Brain microvascular endothelial cell (primary cell): ENCODE results near the gene RERE.

Experiments
- DNase-seq: peaks from one replicate; pipeline ENCODE4 v3.0.0-alpha.2; 2020
- H3K27ac ChIP-seq: fragments of 250-450 bp; sonication (Bioruptor Pico); 2 replicates; pipeline ENCODE4 v1.5.1; 2020; ENCODE audit warnings: mild to moderate bottlenecking, moderate library complexity
- H3K27me3 ChIP-seq: fragments of 250-450 bp; sonication (Bioruptor Pico); replicated peaks from 2 replicates; pipeline ENCODE4 v1.5.1; 2020; ENCODE audit warnings: mild to moderate bottlenecking
- H3K36me3 ChIP-seq: fragments of 250-450 bp; sonication (Bioruptor Pico); replicated peaks from 2 replicates; pipeline ENCODE4 v1.5.1; 2020; ENCODE audit warnings: mild to moderate bottlenecking
- H3K4me3 ChIP-seq: 2 replicates; pipeline ENCODE4 v1.5.1; 2011; ENCODE audit warnings: low read depth, mild to moderate bottlenecking, control low read depth, low read length, moderate library complexity
- in situ Hi-C: cut with HindIII; loops from 2 replicates; pipeline ENCODE4 v1.10.0; 2017; ENCODE audit warnings: low sequenced_read_pairs, low pct_ligation_motif_present
- TF ChIP-seq, protein P1 (sequence below): IDR thresholded peaks from 2 replicates; pipeline ENCODE4 v1.5.1; 2011; ENCODE audit warnings: low read depth, mild to moderate bottlenecking, moderate library complexity, low read length, control low read depth, inconsistent platforms; ENCODE audit errors: missing control alignments

Gene RERE

DNA sequence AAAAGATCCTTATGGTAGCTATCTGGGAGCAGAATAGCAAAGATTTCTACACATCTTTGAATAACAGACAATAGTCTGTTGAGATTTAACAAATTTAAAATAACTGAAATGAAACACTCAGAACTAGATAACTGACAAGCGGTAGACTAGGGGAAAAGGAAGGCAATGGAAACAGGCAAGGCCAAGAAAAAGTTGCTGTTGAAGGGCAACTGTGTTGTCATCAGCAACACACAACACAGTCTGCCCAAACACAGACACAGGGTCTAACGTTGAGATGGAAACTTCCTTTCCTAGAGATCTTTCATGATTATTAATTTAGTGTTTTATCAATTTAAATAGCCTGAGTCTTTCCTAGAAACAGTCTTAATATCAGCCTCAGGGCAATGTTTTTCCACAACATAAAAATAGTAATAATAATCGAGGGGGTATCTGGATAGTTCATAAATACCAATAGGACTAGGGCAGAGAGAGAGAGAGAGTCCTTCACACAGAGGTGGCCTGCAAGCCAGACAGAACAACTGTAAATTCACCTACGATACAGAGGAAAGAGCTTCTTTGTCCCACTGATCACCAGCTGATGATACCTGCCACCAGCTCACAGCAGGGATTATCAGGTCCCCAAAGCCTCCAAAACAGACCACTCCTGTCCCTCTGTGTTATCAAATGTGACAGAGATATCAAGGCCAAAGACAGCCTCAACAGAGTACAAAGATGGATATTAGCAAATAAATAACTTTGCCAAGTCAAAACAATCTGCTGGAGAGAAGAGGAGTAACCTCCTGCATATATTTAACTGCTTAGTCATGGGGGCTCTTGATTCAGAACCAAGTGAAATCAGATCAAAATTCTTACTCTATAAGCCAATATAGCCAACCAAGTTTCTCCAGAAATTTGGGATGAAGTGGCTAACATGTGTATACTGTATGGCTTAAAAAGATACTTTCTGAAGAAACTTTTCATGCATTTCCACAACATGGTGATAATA, 254.3 kb downstream of the RERE start:
- Histone ChIP-seq H3K27ac (no peak overlapping the region), H3K36me3 (no peaks in the 10 kb centered on the region), H3K4me3 (no peak overlapping the region), H3K27me3 (no peaks in the 10 kb centered on the region)
- DNase-seq = no peak
- TF ChIP-seq, protein P1, sequence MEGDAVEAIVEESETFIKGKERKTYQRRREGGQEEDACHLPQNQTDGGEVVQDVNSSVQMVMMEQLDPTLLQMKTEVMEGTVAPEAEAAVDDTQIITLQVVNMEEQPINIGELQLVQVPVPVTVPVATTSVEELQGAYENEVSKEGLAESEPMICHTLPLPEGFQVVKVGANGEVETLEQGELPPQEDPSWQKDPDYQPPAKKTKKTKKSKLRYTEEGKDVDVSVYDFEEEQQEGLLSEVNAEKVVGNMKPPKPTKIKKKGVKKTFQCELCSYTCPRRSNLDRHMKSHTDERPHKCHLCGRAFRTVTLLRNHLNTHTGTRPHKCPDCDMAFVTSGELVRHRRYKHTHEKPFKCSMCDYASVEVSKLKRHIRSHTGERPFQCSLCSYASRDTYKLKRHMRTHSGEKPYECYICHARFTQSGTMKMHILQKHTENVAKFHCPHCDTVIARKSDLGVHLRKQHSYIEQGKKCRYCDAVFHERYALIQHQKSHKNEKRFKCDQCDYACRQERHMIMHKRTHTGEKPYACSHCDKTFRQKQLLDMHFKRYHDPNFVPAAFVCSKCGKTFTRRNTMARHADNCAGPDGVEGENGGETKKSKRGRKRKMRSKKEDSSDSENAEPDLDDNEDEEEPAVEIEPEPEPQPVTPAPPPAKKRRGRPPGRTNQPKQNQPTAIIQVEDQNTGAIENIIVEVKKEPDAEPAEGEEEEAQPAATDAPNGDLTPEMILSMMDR = no peak
- in situ Hi-C loops = no loop called here

DNA sequence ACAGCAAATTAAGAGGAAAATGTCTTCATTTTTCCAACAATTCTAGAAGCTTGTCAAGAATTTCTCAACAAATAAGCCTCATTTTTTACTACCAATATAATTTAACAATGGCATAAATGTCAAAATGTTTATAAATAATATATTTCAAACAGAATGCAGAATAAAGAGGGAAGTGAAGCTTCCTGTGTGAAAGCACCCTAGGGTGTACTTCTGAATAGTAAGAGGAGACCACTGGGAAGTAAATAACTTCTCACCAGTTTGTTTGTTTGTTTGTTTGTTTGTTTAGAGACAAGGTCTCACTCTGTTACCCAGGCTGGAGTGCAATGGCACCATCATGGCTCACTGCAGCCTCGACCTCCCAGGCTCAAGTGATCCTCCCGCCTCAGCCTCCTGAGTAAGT, 255.2 kb downstream of the RERE start:
- TF ChIP-seq, protein P1 = no peak
- H3K27ac ChIP-seq = no peak overlapping the region
- in situ Hi-C loops = no loop called here

DNA sequence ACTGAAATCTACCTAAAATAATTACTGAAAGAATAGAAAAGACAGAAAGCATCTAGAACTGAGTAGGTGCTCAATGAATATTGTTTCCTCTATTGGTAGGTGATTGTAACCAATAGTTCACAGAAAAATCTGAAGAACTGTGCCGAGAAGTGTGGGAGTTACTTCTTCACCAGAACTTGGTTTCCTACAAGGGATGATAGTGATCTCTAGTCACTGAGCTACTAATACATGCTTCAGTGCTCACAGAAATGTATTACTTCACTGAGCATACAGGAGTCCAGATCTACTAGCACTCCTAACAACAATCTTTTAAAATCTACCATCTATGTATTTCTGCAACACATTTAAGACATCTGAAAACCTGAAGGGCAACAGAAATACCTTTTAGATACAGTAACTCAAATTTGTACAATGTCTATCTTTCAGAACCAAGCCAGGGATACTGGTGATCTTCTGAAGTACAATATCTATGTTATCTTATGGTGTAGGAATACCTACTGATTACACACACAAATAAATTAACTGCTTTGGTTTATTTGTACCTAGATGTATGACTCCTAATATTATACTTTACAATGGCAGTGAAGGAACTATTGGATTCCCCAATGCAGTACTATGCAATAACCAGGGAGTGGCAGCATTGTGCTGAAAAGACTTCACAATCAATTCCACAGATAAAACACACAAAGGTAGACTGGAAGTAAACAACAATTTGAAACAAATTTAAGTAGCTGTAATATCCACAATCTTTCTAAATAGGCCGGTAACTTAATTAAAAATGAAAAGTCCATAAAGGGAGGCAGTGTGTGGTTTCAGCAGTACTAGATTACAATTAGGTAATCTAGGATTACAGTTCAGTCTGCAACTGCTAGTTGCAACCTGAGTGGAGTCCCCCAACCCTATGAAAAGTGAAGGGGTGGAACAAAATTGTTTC, 256.6 kb downstream of the RERE start:
- Histone ChIP-seq H3K27me3 (no peaks in the 10 kb centered on the region), H3K27ac (no peak overlapping the region), H3K4me3 (no peak overlapping the region), H3K36me3 (no peaks in the 10 kb centered on the region)
- TF ChIP-seq, protein P1 = peak; percentile 72
- in situ Hi-C loops = no loop called here
- peak; percentile 36 for DNase-seq

More for the DNA sequence above, 255.2 kb downstream of the RERE start:
- no peak overlapping the region for H3K4me3 ChIP-seq
- H3K36me3 ChIP-seq = no peaks in the 10 kb centered on the region
- DNase-seq = no peak
- no peaks in the 10 kb centered on the region for H3K27me3 ChIP-seq

DNA sequence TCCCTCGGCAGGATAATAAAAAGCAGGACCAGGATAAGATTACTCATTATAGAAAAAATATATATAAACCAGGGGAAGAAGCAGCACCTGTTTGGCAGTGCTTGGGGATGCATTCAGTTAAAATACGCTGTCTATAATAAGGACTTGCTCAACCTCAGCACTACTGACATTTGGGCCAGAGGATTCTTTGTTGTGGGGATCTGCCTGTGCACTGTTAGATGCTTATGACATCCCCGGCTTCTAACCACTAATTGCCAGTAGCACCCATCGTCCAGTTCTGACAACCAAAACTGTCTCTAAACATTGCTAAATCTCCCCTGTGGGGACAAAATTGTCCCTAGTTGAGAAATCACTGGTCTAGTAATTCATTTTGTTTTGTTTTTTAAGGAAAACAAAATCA, 257.4 kb downstream of the RERE start:
- Histone ChIP-seq H3K4me3 (no peak overlapping the region), H3K27me3 (no peaks in the 10 kb centered on the region), H3K27ac (no peak overlapping the region), H3K36me3 (no peaks in the 10 kb centered on the region)
- TF ChIP-seq, protein P1 = no peak
- no peak for DNase-seq
- in situ Hi-C loops = no loop called here

DNA sequence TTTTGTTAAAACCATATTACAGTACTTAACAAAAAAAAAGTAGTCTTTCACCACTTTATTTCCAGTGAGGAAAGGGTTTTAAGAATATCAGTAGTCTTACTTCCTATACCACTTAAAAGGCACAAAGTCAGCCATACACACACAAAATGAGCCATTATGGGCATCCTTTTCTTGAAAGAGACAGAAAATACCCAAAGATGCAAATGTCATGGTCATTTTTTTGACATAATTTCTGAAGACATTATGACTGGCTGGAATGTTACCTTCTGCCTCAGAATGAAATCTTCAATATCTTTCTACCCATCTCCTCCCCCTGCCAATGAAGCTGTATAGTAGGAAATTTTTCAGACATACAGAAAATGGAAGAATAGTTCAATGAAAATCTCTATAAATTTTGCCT, 261.9 kb downstream of the RERE start:
- no peak for DNase-seq
- no peaks in the 10 kb centered on the region for H3K27me3 ChIP-seq
- H3K4me3 ChIP-seq = no peak overlapping the region
- in situ Hi-C loops = no loop called here
- H3K27ac ChIP-seq = no peak overlapping the region
- no peaks in the 10 kb centered on the region for H3K36me3 ChIP-seq
- TF ChIP-seq, protein P1 = no peak
